ENCODE results near the gene CREG2.

DNA sequence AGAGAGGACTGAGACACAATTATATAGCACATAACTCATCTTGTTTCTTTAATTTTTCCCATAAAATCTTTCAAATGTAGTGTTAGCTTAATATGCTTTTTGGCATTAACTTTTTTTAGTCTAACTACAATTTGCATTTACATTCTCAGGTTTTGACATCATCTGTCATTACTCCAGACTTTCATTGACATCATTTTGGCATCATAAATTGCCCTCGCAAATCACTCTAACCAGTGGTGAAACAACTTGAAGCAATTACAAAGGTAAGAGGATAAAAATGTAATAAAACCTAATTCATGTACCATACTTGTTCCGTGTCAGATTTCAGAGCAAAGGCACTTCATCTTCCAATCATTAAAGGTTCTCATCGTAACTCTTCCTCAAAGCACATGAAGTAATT, 46.2 kb upstream of the CREG2 start:
- no peak for TF ChIP-seq EZH2 (IDR thresholded peaks at IDR 0.05; ENCODE audit: insufficient read depth, poor library complexity, severe bottlenecking)
- TF ChIP-seq EZH2phosphoT487 (IDR thresholded peaks at IDR 0.05; ENCODE audit: insufficient read depth, low read depth): no peak

All from GM23248 (cell line).